Epithelial cell of proximal tubule (primary cell): Measurements from ENCODE around the gene PRDM1. TPM values are rescaled to one million over a fixed set of nuclear protein-coding genes. Genes with fewer than 3 reads are reported as not detected.

Source experiments
- DNase-seq: peaks from one replicate; pipeline ENCODE4 v3.0.0-alpha.2; 2011; ENCODE audit warnings: low read depth
- H3K4me3 ChIP-seq: 2 replicates; pipeline ENCODE4 v1.5.1; 2011; ENCODE audit warnings: low read depth, mild to moderate bottlenecking, low read length
- CTCF ChIP-seq: conservative IDR thresholded peaks from 2 replicates; pipeline ENCODE4 v1.5.1; 2012; ENCODE audit warnings: low read depth, mild to moderate bottlenecking, low read length
- total RNA-seq: library from RNA; depleted of rRNA; stranded (reverse); fragments of >200 nt; gene quantifications from 2 replicates; pipeline ENCODE4 v1.2.3, GENCODE V29; 2015

Gene PRDM1
- total RNA-seq, 1 donor from 2014 or later = 1.0 TPM

- no peak for TF ChIP-seq CTCF
- no peak overlapping the region for H3K4me3 ChIP-seq
- no peak for DNase-seq
Measured at GRCh38 chr6:106046854-106047200, 39.3 kb upstream of the PRDM1 start.

DNA sequence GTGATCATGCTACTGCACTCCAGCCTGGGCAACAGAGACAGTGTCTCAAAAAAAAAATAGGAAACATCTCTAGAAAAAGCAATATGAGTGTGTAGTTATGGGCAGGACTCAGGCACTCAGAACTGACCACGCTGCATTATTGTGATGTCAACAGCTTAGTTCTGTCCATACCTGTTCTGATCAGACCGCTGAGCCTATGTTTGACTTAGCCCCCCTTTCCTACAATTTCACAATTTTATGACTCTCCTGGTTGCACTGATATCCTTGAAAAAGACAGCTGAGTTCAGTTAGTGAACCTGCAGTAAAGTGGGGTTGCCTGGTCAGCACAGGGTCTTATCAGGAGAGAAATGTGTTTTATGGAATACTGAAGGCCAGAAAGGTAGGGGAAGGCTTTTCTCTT lies 37.8 kb upstream of the PRDM1 start:
- DNase-seq = no peak
- no peak for TF ChIP-seq CTCF
- no peak overlapping the region for H3K4me3 ChIP-seq

- TF ChIP-seq CTCF = no peak
- no peak for DNase-seq
- H3K4me3 ChIP-seq = no peak overlapping the region
Measured at GRCh38 chr6:106050538-106050937, 35.6 kb upstream of the PRDM1 start.

DNA sequence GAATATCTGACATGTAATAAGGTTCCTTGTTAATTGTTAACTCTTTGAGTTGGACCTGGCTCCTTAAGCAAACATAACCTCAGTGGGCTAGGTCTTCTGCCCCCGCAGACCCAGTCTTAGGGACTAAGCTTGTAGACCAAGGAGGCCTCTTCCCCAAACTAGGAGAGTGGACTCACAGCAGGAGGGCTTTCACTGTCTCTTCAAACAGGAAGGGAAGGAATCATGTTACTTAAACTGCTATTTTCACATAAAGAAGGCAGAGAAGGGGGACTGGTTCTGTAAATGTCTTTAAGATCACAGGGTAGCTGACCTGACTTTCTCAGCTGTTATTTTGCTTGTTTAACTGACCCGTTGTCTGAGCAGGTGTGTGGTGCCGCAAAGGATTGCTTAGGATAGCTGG lies 34.9 kb upstream of the PRDM1 start:
- no peak overlapping the region for H3K4me3 ChIP-seq
- TF ChIP-seq CTCF = no peak
- no peak for DNase-seq

- DNase-seq = no peak
- H3K4me3 ChIP-seq = no peak overlapping the region
- no peak for TF ChIP-seq CTCF
Measured at GRCh38 chr6:106053484-106054205, 32.5 kb upstream of the PRDM1 start.

GRCh38 chr6:106055489-106055888 lies 30.6 kb upstream of the PRDM1 start:
- no peak for TF ChIP-seq CTCF
- no peak for DNase-seq
- H3K4me3 ChIP-seq = no peak overlapping the region

DNA sequence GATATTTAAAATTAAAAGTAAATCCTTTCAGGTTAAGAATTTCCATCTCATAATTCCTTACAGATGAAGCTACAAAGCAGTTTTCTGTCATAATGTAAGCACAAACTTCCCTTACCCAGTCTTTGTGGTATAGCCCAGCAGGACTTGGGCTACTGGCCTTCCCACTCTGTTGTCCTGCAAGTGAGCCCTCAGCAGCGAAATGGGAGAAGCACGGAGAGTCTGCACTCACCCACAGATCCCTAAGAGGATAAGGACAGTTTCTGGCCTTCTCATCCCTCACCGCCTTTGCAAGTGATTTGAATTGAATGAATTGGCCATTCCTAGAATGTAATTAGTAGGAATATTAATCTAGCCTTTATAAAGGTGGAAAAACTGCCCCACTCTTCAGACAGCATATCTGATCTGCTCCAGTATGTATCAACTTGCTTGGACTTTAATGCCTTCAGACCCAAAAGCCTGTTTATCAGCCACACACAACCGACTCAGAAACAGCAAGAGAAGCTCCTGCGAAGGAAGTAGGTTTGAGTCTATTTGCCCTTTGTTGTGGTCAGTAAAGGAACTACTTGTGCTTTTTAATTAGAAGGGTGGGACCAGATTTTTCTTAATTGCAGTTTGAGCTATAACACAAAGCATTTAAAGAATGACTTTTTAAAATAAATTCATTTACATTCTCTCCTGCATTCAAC lies 29.9 kb upstream of the PRDM1 start:
- no peak for TF ChIP-seq CTCF
- H3K4me3 ChIP-seq = no peak overlapping the region
- DNase-seq = no peak
